ENCODE measurements around the gene WARS2. TPM values are rescaled to one million over a fixed set of nuclear protein-coding genes. Genes with fewer than 3 reads are reported as not detected.

Gene WARS2
- polyA plus RNA-seq, 1 donor: 22.1 TPM

- Histone ChIP-seq H3K27ac (ENCODE audit: low read length) (no peak overlapping the region), H3K4me3 (ENCODE audit: low read length) (no peak overlapping the region), H3K36me3 (ENCODE audit: control insufficient read depth, insufficient read depth, low read length) (no peaks in the 10 kb centered on the region), H3K27me3 (ENCODE audit: control insufficient read depth, insufficient read depth, low read length) (no peaks in the 10 kb centered on the region), H3K9me3 (ENCODE audit: control insufficient read depth, low read depth, low read length) (no peaks in the 10 kb centered on the region), H3K4me1 (ENCODE audit: control insufficient read depth, insufficient read depth, low read length) (no peaks in the 10 kb centered on the region)
- no peak for DNase-seq
- 100% methylated on average over 1 of the region's 7 CpGs for WGBS (ENCODE audit: insufficient coverage, low lambda C conversion rate)
These were observed 94.0 kb downstream of the WARS2 start for GRCh38 chr1:119046429-119046784.

- H3K36me3 ChIP-seq (ENCODE audit: control insufficient read depth, insufficient read depth, low read length): no peaks in the 10 kb centered on the region
- 11% methylated on average over 1 of the region's 1 CpG for WGBS (ENCODE audit: insufficient coverage, low lambda C conversion rate)
- no peak overlapping the region for H3K27ac ChIP-seq (ENCODE audit: low read length)
- H3K4me1 ChIP-seq (ENCODE audit: control insufficient read depth, insufficient read depth, low read length): no peaks in the 10 kb centered on the region
- DNase-seq: peak in 1 of 2 donors; percentile 16
- H3K27me3 ChIP-seq (ENCODE audit: control insufficient read depth, insufficient read depth, low read length): no peaks in the 10 kb centered on the region
- H3K9me3 ChIP-seq (ENCODE audit: control insufficient read depth, low read depth, low read length): no peaks in the 10 kb centered on the region
- no peak overlapping the region for H3K4me3 ChIP-seq (ENCODE audit: low read length)
These were observed 95.2 kb downstream of the WARS2 start for GRCh38 chr1:119045096-119045746.

- WGBS (ENCODE audit: insufficient coverage, low lambda C conversion rate): no CpG with 5 or more reads among the region's 2 CpGs
- DNase-seq: no peak
- no peak overlapping the region for H3K4me3 ChIP-seq (ENCODE audit: low read length)
- H3K27ac ChIP-seq (ENCODE audit: low read length): no peak overlapping the region
- no peaks in the 10 kb centered on the region for H3K9me3 ChIP-seq (ENCODE audit: control insufficient read depth, low read depth, low read length)
- no peaks in the 10 kb centered on the region for H3K27me3 ChIP-seq (ENCODE audit: control insufficient read depth, insufficient read depth, low read length)
- no peaks in the 10 kb centered on the region for H3K36me3 ChIP-seq (ENCODE audit: control insufficient read depth, insufficient read depth, low read length)
- H3K4me1 ChIP-seq (ENCODE audit: control insufficient read depth, insufficient read depth, low read length): no peaks in the 10 kb centered on the region
These were observed 99.5 kb downstream of the WARS2 start for GRCh38 chr1:119040906-119041305.

- H3K27ac ChIP-seq (ENCODE audit: low read length): no peak overlapping the region
- H3K27me3 ChIP-seq (ENCODE audit: control insufficient read depth, insufficient read depth, low read length): no peaks in the 10 kb centered on the region
- no peaks in the 10 kb centered on the region for H3K9me3 ChIP-seq (ENCODE audit: control insufficient read depth, low read depth, low read length)
- 88% methylated on average over 1 of the region's 2 CpGs for WGBS (ENCODE audit: insufficient coverage, low lambda C conversion rate)
- H3K36me3 ChIP-seq (ENCODE audit: control insufficient read depth, insufficient read depth, low read length): no peaks in the 10 kb centered on the region
- no peak for DNase-seq
- no peak overlapping the region for H3K4me3 ChIP-seq (ENCODE audit: low read length)
- no peaks in the 10 kb centered on the region for H3K4me1 ChIP-seq (ENCODE audit: control insufficient read depth, insufficient read depth, low read length)
These were observed 100.0 kb downstream of the WARS2 start for GRCh38 chr1:119040489-119040888.

- no peak for DNase-seq
- Histone ChIP-seq H3K27me3 (ENCODE audit: control insufficient read depth, insufficient read depth, low read length) (no peaks in the 10 kb centered on the region), H3K4me1 (ENCODE audit: control insufficient read depth, insufficient read depth, low read length) (no peaks in the 10 kb centered on the region), H3K27ac (ENCODE audit: low read length) (no peak overlapping the region), H3K36me3 (ENCODE audit: control insufficient read depth, insufficient read depth, low read length) (no peaks in the 10 kb centered on the region), H3K9me3 (ENCODE audit: control insufficient read depth, low read depth, low read length) (no peaks in the 10 kb centered on the region), H3K4me3 (ENCODE audit: low read length) (no peak overlapping the region)
- WGBS (ENCODE audit: insufficient coverage, low lambda C conversion rate): 100% methylated on average over 1 of the region's 2 CpGs
These were observed 102.1 kb downstream of the WARS2 start for GRCh38 chr1:119038363-119038762.

- no peak overlapping the region for H3K4me3 ChIP-seq (ENCODE audit: low read length)
- H3K9me3 ChIP-seq (ENCODE audit: control insufficient read depth, low read depth, low read length): no peaks in the 10 kb centered on the region
- H3K36me3 ChIP-seq (ENCODE audit: control insufficient read depth, insufficient read depth, low read length): peaks cover 10% of the 10 kb centered on the region
- no peaks in the 10 kb centered on the region for H3K4me1 ChIP-seq (ENCODE audit: control insufficient read depth, insufficient read depth, low read length)
- no peaks in the 10 kb centered on the region for H3K27me3 ChIP-seq (ENCODE audit: control insufficient read depth, insufficient read depth, low read length)
- no peak overlapping the region for H3K27ac ChIP-seq (ENCODE audit: low read length)
- DNase-seq: no peak
These were observed 106.1 kb downstream of the WARS2 start for GRCh38 chr1:119034359-119034758.

GRCh38 chr1:119032986-119033385 is 107.5 kb downstream of the WARS2 start:
- no peak overlapping the region for H3K4me3 ChIP-seq (ENCODE audit: low read length)
- no peak overlapping the region for H3K27ac ChIP-seq (ENCODE audit: low read length)
- no peaks in the 10 kb centered on the region for H3K27me3 ChIP-seq (ENCODE audit: control insufficient read depth, insufficient read depth, low read length)
- H3K4me1 ChIP-seq (ENCODE audit: control insufficient read depth, insufficient read depth, low read length): no peaks in the 10 kb centered on the region
- no CpG with 5 or more reads among the region's 22 CpGs for WGBS (ENCODE audit: insufficient coverage, low lambda C conversion rate)
- H3K9me3 ChIP-seq (ENCODE audit: control insufficient read depth, low read depth, low read length): no peaks in the 10 kb centered on the region
- peaks cover 10% of the 10 kb centered on the region for H3K36me3 ChIP-seq (ENCODE audit: control insufficient read depth, insufficient read depth, low read length)
- no peak for DNase-seq

- Histone ChIP-seq H3K4me1 (ENCODE audit: control insufficient read depth, insufficient read depth, low read length) (no peaks in the 10 kb centered on the region), H3K27ac (ENCODE audit: low read length) (no peak overlapping the region), H3K36me3 (ENCODE audit: control insufficient read depth, insufficient read depth, low read length) (peaks cover 8% of the 10 kb centered on the region), H3K4me3 (ENCODE audit: low read length) (no peak overlapping the region), H3K27me3 (ENCODE audit: control insufficient read depth, insufficient read depth, low read length) (no peaks in the 10 kb centered on the region), H3K9me3 (ENCODE audit: control insufficient read depth, low read depth, low read length) (no peaks in the 10 kb centered on the region)
- DNase-seq: no peak
- WGBS (ENCODE audit: insufficient coverage, low lambda C conversion rate): 83% methylated on average over 1 of the region's 1 CpG
These were observed 112.7 kb downstream of the WARS2 start for GRCh38 chr1:119027759-119028158.

- no peak for DNase-seq
- H3K4me1 ChIP-seq (ENCODE audit: control insufficient read depth, insufficient read depth, low read length): no peaks in the 10 kb centered on the region
- no CpG with 5 or more reads among the region's 5 CpGs for WGBS (ENCODE audit: insufficient coverage, low lambda C conversion rate)
- no peak overlapping the region for H3K4me3 ChIP-seq (ENCODE audit: low read length)
- H3K36me3 ChIP-seq (ENCODE audit: control insufficient read depth, insufficient read depth, low read length): peaks cover 5% of the 10 kb centered on the region
- no peaks in the 10 kb centered on the region for H3K9me3 ChIP-seq (ENCODE audit: control insufficient read depth, low read depth, low read length)
- no peak overlapping the region for H3K27ac ChIP-seq (ENCODE audit: low read length)
- H3K27me3 ChIP-seq (ENCODE audit: control insufficient read depth, insufficient read depth, low read length): no peaks in the 10 kb centered on the region
These were observed 113.5 kb downstream of the WARS2 start for GRCh38 chr1:119026956-119027355.

- peaks cover 3% of the 10 kb centered on the region for H3K27me3 ChIP-seq (ENCODE audit: control insufficient read depth, insufficient read depth, low read length)
- DNase-seq: no peak
- H3K27ac ChIP-seq (ENCODE audit: low read length): no peak overlapping the region
- no peak overlapping the region for H3K4me3 ChIP-seq (ENCODE audit: low read length)
- H3K9me3 ChIP-seq (ENCODE audit: control insufficient read depth, low read depth, low read length): no peaks in the 10 kb centered on the region
- no peaks in the 10 kb centered on the region for H3K4me1 ChIP-seq (ENCODE audit: control insufficient read depth, insufficient read depth, low read length)
- no peaks in the 10 kb centered on the region for H3K36me3 ChIP-seq (ENCODE audit: control insufficient read depth, insufficient read depth, low read length)
- no CpG with 5 or more reads among the region's 2 CpGs for WGBS (ENCODE audit: insufficient coverage, low lambda C conversion rate)
These were observed 124.9 kb downstream of the WARS2 start for GRCh38 chr1:119015547-119015946.

- Histone ChIP-seq H3K4me1 (ENCODE audit: control insufficient read depth, insufficient read depth, low read length) (peaks cover 9% of the 10 kb centered on the region), H3K27ac (ENCODE audit: low read length) (no peak overlapping the region), H3K9me3 (ENCODE audit: control insufficient read depth, low read depth, low read length) (no peaks in the 10 kb centered on the region), H3K36me3 (ENCODE audit: control insufficient read depth, insufficient read depth, low read length) (no peaks in the 10 kb centered on the region), H3K27me3 (ENCODE audit: control insufficient read depth, insufficient read depth, low read length) (peaks cover 32% of the 10 kb centered on the region), H3K4me3 (ENCODE audit: low read length) (no peak overlapping the region)
- WGBS (ENCODE audit: insufficient coverage, low lambda C conversion rate): no CpG with 5 or more reads among the region's 5 CpGs
- no peak for DNase-seq
These were observed 128.1 kb downstream of the WARS2 start for GRCh38 chr1:119012383-119012782.
